ENCODE measurements around the gene POM121C.
"Not testable (repeated sequence)": the region's sequence is repeated elsewhere in the genome, so short reads cannot be mapped to it uniquely, and the experiment has no call there.

POM121C gene

DNA sequence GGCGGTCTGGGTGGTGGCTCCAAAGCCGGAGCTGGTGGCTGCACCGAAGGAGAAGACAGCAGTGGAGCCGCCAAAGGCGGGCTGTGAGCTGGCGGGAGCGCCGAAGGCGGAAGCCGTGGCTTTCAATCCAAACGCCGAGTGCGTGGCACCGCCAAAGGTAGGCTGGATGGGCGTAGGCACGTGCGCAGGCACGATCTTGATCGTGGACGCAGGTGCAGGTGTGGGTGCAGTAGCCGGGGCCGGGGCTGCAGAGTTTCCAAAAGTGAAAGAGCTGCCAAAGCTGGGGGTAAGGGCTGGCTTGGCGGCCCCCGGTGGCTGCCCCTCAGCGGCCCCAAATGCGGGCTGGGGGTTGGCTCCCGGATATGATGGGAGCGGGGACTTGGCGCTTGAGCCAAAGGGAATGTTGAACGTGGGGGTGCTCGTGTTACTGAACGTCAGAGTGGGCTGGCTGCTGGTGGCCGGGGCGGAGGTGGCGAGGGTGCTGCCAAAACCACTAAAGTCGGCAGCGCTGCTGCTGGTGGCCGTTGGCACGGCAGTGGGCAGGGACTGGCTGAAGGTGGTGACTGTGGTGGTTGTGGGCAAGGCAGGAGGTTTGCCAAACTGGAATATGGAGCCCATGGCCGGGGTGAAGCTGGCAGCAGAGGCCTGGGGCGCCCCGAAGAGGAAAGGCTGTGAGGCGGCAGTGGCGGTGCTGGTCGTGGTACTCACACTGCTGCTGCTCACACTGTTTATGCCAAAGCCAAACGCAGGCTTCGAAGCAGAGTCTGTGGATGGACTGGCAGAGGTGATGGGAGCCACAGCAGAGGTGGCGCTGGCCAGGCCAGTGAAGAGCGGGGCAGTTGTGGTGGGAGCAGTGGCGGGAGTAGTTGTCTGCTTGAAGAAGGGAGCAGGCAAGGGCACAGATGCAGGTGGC is 64.0 kb downstream of the POM121C start:
- not testable (repeated sequence) for DNase-seq

DNA sequence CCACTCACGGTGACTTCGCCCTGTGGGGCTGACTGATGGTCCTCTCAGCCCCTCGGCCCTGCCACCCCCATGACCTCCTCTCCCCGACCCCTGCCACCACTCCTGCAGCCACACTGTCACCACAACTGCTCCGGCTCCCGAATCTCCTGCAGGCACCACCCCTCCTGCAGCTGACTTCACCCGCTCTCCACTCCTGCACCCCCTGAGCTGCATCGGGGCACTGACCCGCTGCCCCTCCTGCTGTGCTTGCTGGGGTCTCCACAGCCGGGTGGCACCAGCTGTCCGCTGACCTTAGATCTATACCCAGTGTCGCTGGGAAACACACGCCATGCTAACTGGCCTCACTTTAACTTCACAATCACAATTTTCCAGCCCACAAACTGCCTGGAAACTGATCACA is 65.9 kb downstream of the POM121C start:
- DNase-seq = not testable (repeated sequence)

DNA sequence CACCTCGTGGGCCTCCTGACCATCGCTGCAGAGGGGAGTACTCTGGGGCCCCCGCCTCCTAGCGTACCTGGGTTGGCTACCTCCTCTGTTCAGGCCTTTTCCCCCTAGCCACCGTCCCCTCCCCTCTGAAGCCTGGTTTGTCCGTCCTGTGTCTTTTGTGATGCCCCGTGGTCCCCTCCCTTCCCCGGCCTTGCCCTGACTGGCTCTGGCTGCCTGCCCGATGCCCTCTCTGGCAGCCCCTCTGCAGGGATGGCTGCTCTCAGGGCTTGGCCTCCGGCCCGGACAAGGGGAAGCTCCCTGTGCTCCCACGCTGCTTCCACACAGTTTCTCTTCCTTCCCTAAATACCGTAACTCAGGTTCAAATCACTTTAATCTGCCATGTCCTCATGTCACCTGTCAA is 66.4 kb downstream of the POM121C start:
- DNase-seq = not testable (repeated sequence)

DNA sequence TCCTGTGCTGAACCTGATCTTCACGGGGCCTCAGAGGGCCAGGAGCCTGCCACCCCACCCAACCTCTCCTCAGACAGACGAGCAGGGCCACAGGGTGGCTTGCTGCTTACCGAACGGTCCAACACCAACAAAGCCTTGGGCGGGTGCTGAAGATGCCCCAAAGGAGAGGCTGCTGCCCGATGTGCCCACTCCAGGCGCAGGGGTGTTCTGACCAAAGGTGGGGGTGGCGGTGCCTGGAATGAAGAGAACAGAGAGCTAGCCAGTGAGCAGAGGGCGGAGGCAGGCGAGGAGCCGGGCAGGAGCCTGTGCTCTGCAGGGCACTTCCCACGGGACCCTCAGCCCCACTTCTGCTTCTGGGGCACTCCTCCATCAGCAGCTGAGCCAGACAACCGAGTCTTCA is 66.9 kb downstream of the POM121C start:
- DNase-seq = not testable (repeated sequence)

DNA sequence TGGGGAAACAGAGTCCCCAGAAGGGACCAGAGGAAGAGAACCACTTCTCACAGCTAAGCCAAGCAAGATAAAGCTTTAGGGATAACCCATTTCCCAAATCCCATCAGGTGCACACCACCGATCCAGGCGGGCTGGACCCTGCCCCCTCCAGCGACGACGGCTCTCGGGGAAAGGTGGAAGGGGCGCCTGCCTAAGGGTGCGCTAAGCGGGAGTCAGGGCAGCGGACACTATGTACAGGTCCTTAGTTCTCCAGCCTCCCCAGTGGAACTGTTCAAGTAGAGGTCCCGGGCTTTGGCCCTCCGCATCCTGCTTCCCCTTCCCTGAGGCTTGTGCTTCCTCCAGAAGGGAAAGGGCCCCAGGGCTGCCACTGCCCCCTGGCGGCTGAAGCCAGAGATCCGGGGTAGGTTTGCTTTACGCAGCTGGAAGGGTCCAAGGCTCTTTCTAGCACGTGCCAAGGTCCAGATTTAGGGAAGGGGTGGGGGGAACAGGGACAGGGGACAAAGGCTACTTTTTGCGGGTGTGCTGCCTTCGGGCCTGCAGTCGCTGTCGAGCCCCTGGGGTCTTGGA is 67.7 kb downstream of the POM121C start:
- not testable (repeated sequence) for DNase-seq

DNA sequence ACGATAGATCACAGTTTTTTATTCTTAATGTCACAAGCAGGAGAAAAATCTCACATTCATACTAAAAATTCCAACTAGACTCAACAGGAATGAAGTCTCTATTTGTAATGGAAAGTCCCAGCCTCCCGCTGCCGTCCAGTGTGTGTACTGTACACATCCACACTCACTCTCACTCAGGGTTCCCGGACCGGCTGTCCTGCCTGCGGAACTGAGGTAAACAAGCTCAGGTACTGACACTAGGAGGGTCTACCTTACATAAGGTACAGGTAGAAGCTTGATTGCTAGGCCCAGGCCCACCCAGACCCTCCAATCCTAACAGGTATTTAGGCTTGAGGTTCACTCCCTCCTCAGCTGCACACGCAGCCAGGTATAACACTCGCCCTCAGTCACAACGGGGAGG is 69.3 kb downstream of the POM121C start:
- DNase-seq = not testable (repeated sequence)

DNA sequence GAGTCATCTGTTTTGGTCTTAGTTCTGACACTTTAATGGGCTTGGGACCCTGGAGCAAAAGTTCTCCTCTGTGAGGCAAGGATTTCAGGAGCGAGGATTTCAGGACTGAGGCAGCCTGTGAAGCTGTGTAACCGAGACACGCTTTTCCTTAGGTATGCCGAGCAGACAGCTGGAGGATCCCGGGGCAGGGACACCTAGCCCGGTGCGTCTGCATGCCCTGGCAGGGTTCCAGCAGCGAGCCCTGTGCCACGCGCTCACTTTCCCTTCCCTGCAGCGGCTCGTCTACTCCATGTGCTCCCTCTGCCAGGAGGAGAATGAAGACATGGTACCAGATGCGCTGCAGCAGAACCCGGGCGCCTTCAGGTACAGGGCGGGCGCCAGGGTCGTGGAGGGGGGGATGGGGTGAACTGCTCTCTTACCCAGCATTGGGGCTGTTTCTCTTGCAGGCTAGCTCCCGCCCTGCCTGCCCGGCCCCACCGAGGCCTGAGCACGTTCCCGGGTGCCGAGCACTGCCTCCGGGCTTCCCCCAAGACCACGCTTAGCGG is 70.2 kb downstream of the POM121C start:
- not testable (repeated sequence) for DNase-seq

DNA sequence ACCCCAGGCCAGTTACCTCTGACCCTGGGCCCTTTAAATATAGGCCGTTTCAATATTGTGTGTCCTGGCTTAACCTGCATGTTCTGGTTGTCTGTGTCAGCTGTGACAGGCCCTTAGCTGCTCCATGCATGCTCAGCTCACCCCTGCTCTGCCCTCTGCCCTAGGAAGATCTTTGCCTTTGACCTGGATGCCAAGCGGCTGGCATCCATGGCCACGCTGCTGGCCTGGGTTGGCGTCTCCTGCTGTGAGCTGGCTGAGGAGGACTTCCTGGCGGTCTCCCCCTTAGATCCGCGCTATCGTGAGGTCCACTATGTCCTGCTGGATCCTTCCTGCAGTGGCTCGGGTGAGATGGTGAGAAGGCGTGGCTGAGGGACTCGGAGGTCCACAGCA is 70.7 kb downstream of the POM121C start:
- not testable (repeated sequence) for DNase-seq

DNA sequence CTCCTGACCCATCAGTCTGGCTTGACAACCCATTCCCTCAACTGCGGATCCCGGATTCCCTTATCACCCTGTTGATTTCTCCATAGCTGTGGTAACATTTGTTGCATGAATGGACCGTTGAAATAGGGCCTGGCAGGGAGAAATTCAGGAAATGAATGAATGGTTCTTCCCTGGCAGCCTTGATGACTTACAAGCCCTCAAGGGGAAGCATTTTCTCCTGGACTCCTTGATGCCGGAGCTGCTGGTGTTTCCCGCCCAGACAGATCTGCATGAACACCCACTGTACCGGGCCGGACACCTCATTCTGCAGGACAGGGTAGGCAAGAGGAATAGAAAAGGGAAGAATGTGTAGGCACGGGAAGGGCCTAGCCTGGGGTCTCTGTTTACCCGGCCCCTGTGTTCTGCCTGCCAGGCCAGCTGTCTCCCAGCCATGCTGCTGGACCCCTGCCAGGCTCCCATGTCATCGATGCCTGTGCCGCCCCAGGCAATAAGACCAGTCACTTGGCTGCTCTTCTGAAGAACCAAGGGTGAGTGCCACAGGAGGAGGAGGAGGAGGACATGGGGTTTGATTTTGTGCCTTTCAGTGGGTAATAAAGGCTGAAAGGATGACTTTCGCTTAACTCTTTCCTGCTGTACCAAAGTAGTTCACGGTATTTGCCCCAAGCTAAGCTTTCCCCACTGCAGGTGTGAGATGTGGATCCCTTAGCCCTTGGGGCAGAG is 71.2 kb downstream of the POM121C start:
- DNase-seq = not testable (repeated sequence)

DNA sequence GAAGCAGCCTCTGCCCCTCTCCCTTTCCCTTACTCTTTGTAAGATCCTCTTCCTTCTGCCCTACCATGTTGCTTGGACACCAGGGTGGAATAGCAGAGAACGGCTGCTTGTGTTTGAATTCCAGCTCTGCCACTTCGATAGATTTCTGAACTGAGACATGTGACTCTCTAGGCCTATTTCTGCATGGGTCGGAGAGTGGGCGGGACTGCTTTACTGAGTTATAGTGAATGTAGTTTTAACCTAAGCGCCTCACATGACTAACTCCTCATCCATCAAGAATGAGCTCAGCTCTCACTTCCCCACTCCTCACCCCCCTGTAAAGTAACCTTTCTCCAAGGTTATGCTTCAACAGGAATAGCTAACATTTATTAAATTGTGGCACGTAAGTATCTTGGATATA is 71.9 kb downstream of the POM121C start:
- not testable (repeated sequence) for DNase-seq

DNA sequence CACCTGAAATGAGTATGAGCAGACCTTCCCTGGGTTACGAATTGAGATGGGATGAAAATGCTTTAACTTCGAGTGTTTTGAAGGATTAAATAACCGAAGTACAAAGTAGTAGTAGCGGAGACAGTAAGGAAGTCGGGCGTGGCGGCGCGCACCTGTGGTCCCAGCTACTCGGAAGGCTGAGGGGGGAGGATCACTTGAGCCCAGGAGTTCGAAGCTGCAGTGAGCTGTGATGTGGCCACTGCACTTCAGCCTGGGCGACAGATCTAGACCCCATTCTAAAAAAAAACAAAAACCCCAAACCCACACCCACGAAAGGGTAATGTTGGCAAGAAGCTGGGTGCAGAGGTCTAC is 75.3 kb downstream of the POM121C start:
- not testable (repeated sequence) for DNase-seq

DNA sequence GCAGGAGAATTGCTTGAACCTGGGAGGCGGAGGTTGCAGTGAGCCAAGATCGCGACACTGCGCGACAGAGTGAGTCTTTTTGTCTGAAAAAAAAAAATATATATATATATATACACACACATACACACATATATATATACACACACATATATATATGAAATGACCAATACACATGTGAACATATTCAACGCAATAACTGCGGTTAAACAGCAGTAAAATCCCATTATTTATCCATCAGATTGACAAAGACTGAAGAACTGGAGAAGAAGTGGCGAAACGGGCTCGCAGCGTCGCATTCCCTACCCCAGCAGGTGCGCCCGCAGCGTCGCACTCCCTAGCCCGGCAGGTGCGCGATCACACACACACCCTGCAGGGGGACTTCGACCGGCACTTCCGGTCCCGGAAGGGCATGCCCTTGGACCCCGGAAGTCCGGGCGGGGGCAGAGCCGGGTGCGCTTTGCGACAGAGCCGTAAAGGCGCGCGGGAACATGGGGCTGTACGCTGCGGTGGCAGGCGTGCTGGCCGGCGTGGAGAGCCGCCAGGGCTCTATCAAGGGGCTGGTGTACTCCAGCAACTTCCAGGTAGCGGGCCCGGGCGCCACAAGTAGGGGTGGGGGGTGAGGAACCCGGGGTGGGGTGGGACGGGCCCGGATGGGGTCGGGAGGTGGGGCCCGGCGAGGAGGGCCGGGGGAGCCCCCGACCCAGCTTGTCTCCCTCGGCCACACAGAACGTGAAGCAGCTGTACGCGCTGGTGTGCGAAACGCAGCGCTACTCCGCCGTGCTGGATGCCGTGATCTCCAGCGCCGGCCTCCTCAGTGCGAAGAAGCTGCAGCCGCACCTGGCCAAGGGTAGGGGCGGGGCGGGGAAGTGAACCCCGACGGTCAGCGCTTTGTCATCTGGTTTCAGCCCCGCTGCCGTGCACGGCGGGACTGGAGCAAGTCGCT is 75.9 kb downstream of the POM121C start:
- DNase-seq = not testable (repeated sequence)

DNA sequence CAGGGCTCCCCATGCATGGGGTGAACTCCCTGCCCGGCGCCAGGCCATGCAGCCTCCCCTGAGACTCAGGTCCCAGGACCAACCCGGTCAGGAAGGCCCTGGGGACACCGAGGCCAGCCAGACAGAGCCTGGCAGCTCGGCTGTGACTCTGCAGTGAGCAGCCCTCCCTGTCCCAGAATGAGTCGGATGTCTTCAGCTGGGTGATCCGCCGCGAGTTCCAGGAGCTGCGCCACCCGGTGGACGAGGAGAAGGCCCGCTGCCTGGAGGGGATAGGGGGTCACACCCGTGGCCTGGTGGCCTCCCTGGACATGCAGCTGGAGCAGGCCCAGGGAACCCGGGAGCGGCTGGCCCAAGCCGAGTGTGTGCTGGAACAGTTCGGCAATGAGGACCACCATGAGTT is 81.4 kb downstream of the POM121C start:
- not testable (repeated sequence) for DNase-seq

DNA sequence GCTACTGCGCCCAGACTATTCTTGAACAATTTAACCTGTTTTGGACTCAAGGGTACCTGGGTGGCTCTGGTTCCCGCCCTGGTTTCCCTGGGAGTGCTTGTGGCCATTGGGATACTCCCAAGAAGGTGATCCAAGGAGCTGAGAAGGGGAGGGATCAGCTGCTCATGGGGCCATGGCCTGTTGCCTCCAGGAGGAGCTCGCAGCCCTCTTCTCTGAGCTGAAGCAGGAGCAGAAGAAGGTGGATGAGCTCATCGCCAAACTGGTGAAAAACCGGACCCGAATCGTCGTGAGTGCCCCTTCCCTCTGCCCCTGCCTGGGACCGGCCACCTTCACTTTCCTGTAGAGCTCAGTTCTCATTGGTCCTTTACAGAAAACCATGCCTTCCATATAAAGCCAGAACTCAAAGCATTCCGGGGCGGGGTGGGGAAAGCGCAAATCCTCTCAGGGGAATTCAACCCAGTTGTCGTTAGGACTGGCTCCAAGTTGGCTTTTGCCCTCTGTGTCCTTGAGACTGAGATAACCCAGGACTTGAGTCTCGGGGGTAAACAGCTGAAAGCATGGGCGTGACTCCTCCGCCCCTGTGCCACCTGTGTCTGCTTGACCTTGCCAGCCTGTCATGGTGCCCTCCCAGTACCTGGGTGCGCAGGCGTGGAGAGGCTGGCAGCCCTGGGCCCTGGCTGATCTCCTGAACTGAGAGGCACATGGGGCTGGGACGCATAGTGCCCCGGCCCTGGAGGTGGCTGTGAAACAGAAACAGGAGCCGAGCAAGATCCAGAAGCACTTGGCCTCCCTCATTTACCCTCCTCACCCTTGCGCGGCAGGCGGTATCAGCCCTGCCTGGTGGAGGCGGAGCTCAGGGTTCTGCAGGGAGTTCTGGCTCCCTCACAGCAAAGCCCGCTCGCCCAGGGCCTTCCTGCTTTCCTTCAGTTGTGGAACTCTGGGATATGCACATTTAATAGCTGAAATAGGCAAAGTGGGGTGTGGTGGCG is 82.3 kb downstream of the POM121C start:
- not testable (repeated sequence) for DNase-seq

DNA sequence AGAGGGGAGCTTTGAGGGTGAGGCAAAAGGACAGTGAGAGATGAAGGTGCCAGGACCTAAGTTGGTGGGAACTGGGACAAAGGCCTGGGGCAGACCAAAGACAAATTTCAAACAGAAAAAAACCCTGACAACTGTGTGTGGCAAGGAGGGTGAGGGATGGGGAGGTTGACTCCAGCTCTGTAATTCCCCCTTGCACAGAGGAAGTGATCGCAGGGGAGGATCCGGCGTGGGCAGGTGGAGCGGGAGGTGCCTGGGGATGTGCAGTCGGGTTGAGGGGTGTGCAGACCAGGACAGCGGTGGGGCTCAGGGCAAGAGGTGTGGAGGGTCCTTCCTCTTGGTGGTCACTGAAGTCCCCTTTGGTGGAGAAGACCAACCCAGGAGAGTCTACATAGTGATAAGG is 85.5 kb downstream of the POM121C start:
- DNase-seq = not testable (repeated sequence)

DNA sequence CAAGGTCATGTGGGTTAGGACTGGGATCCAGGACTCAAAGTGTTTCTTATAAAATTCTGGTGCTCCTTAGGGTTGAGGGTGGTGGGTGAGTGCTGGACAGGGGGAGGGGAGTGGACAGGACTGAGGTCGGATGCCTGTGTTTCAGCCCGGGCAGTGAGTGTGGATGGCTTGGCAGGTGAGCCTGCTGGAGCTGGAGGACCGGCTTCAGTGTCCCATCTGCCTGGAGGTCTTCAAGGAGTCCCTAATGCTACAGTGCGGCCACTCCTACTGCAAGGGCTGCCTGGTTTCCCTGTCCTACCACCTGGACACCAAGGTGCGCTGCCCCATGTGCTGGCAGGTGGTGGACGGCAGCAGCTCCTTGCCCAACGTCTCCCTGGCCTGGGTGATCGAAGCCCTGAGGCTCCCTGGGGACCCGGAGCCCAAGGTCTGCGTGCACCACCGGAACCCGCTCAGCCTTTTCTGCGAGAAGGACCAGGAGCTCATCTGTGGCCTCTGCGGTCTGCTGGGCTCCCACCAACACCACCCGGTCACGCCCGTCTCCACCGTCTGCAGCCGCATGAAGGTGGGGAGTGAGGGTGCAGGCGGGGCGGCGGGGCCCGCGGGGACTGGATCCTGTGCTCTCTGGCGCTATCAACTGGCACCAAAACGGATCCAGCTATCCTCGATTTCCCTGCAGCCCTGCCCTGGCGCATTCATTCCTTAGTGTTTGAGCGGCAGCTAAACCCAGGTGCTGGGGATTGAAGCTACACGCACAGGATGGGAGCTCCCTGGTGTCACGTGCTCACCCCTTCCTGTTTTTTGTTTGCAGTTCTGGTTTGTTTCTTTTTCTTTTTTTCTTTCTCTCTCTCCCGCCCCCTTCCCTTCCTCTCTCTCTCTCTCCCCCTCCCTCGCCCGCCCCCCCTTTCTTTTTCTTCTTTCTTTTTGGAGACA is 87.1 kb downstream of the POM121C start:
- DNase-seq = not testable (repeated sequence)

DNA sequence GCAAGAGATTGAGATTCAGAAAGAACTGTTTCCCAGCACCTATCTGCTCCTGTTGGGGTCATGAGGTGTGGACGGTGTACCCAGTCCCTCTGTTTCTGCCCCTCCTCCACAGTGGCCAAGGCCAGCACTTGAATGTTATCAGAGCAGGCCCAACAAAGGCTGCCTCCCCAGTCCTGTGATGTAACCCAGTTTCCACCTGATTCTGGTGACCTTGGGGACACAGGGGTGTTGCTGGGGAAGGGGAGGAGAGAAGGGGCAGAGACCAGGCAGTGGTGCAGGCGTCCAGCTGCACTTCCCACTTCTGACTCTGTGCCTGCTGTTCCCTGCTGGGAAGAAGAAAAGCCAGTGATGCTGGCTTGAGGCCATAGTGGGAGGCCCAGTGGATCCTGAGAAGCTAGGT is 88.2 kb downstream of the POM121C start:
- not testable (repeated sequence) for DNase-seq

DNA sequence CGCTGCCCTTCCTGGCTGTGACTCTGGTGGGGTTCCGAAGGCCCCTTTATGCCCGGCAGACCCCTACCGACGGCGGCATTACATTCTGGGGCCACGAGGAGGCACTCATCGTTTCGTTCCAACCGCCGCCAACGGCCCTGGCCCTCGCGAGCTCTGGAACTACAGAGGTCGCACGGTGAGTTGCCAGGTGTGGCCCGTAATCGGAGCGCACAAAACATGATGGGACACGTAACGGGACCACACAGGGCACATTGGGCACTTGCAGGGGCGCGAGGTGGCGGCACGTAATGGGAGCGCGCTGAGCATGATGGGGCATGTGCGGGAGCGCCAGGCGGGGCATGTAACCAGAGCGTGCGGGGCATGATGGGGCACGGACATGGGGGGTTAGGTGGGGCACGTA is 90.8 kb downstream of the POM121C start, which contains the start of gene TRIM73:
TRIM73 (plus strand) TSS at position 301 of the 400 bp plus-strand sequence. CDS start 3,305 bp downstream, outside the sequence.
- DNase-seq = not testable (repeated sequence)

DNA sequence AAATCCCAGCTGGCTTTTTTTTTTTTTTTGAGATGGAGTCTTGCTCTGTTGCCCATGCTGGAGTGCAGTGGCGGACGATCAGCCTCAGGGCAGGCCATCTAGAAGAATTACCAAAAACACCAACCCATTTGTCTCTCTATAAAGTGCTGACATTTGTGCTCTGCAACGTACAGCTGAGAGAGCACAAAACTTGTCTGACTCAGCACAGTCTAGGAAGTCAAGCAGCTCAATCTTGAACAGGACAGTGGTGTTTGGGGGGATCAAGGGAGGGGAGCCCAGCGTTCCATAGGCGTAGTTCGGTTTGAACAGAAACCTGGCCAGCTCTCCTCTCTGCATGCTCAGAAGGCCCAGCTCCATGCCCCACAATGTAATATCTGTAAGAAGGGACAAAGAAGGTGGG is 92.9 kb downstream of the POM121C start:
- DNase-seq = not testable (repeated sequence)

All from SW 1271 (cell line).